EL (cell line): Measurements from ENCODE around the gene HDAC9.

Experiments used
- DNase-seq: peaks from one replicate; pipeline ENCODE4 v3.0.0-alpha.2; 2016

Gene HDAC9

DNA sequence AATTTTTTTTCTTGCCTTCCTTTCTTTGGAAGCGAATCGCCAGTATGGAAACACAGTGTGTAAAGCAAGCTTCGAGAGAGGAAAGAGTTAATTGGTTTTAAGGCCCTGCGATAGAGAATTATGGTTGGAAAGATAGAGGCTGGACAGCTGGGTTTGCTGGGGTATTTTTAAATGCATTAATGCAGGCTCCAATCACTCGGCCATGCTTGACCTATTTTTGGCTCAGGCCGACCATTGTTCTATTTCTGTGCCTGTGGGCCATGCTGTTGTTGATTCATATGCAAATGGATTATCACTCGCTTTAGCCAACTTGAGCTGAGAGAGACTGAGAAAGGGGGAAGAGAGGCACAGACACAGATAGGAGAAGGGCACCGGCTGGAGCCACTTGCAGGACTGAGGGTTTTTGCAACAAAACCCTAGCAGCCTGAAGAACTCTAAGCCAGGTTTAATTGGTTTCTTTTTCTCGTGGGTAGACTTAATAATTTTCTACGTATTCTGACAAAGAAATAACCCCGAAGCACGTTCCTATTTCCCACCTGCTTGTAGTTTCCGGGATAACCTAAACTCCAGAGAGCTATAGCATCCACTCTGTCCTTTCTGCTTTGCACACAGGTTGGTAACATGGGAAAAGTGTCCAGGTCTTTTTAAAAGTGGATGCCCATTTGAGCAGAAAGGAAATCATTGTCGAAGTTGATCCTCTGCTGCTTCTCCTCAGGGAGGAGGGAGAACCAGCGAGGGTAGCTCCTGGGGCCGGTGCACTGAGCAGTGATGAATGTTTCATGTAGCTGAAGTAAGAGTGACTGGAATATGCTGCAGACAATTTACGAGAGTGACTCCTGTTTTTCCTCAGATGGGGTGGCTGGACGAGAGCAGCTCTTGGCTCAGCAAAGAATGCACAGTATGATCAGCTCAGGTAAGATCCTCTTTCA lies at the start of gene HDAC9:
Gene HDAC9 (plus strand): TSS at position 338 of the 929 bp plus-strand sequence. CDS start 554 bp downstream, at position 892.
- peak; percentile 46 for DNase-seq

DNA sequence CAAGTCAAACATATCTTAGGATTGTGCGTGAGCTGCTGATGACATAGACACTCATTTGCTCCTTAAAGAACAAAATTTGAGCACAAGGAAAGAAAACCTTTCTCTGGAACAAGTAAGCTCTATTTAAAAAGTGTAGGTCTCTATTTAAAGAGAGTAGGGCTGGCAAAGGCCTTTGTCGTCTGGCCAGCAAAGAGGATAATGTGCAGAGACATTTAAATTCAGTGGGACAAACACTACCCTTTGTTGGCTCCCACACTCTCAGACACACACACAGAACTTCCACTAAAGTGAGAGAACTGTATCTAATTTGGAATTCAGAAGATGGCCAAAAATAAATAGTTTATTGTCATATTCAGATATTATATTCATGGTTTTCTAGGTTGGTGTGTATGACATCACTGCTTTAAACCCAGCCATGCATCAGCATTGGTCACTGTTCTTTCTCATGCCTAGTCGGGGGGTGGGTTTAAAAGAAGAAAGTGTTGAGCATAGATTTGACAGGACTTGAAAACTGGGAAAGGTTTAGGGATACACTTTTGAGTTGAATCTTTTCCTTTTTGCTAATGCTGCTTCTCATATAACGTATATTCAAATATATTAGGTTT lies 49.5 kb upstream of the HDAC9 start:
- DNase-seq: no peak

DNA sequence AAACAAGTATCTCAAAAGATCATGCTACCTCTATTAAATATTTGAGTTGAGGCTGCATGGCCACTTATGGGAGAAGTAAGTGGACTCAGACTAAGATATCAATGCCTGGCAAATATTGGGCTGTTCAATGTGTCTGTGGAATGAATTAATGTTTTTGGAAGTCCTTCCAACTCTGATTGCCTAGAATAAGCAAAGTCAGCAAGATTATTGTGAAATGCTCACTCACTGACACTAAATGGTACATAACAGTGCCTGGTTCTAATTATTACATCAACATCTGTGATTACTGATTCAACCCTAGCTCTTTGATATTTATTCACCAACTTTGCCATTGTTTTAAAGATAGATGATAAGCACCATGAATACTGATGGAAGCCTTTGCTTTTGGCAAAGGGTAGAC lies 45.5 kb upstream of the HDAC9 start:
- no peak for DNase-seq

DNA sequence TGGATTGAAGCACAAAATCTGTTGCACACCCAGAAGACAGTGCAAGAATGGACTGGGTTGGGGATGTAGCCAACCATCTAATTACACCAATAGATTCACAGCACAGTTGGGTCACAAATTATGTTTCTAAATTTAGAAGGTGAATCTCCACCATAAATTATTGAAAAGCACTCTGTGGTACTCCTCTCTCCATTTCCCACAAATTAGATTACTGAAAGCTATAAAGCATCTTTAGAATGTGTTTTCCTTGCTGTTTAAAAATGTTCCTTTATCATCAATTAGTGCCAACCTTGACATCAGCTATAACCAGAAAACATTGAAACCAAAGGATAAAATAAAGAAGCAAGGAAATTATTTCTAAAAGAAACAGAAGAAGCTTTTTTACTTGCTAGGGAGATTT lies 39.9 kb upstream of the HDAC9 start:
- no peak for DNase-seq

DNA sequence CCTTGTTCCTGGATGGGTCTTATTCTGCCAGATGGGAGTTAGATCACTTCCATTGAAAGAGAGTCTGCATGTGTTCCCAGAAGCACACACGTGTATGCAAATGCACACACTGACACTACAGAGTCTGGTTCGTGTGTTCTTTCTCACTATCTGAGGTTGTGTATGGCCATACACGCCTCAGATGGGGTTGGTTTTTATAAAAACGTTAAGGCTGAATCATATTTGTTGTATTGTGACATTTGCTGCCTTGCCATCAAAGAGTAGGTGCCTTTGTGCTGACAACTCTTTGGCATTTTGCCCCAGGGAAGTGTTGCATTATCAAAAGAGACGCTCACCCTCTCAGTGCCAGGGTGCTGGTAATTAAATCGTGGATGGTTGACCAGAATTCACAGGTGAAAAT lies 37.7 kb upstream of the HDAC9 start:
- no peak for DNase-seq

DNA sequence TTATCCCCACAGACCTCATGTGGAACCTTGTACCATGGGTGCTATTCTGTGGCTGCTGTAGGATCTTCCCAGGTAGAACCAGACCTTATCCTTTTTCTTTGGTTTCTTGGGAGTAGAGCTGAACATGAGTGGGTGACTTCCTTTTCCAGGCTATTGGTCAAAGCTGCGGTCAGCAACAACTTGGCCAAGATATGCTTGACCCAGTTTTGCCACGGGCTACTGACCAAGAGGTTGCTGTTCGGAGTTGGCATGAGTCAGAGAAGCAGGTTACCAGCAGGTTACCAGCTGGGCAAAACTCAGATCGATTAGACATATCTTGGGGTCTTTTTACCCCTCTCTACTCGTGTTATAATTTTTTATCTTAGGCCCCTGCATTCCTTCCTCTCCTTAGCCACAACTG lies 36.7 kb upstream of the HDAC9 start:
- peak; percentile 12 for DNase-seq

DNA sequence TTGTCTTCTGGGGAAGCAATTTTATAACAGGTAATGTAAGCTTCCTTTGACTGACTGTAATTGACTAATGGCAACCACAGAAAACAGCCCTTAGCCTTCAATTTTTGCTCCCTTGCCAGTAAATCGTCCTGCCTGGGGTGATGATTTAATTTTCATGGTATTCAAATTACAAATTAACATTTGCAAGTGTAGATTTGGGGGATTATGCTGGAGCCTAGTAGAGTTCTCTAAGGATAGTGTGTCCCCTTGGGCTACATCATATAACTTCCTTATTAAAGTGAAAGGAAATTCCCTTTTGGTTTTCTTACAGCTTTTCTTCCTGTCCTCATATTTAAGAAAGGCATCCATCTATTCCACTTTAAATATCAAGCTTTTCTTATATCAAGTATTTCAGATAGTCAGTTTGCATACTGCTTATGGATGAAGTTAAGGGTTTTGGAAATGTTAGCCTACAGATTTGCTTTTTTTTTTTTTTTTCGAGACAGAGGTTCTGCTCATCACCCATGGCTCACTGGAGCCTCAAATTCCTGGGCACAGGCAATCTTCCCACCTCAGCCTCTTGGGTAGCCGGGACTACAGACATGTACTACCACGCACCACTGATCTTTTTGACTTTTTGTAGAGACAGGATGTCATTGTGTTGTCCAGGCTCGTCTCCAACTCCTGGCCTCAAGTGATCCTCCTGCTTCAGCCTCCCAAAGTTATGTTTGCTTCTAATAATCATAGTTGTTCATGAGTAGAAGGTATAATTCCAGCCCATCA lies 35.9 kb upstream of the HDAC9 start:
- DNase-seq: peak; percentile 34

DNA sequence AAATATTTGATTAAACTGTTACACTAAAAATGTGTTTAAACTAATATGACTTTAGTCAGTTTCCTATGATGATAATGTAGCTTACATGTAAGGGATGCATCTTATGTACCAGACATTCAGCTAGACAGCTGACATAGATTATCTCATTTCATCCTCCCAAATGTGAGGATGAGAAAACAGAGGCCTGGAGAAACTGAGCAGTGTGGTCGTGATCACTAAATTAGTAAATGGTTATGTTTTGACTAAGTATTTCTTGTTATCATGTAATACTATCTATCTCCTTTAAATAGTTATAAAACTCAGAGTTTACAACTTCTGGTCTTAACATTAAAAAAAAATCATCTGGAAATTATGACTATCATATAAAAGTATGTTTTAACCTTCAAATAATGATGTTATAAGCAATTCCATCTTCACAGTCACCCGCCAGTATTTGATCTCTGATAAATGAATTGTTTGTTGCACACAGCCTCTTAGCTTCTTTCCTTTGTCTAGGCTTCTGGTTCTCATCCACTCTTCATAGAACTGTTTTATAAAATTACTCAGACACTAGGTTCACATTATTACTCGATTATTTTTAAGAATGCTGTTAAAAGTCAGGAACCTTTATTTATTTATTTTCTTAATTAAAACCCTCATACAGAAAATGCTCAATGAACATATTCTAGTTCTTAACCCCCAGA lies 33.6 kb upstream of the HDAC9 start:
- no peak for DNase-seq

DNA sequence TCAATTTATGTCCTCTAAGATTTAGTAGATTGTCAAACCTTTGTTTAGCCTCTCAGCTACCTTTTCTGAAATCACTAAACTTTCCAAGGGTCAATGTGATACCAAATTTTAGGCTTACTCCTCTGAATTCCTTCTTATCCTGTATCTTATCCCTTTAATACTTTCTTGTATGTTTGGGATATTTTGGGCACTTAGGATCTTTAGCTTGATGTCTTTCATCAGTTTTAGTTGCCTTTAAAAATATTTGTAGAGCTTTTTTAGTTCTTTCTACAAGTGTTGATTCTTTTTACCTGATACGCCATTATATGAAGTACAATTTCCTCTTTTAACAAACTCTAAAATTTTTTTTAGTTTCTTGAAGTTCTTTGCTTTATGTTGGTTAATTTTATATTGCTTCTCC lies 30.7 kb upstream of the HDAC9 start:
- no peak for DNase-seq

DNA sequence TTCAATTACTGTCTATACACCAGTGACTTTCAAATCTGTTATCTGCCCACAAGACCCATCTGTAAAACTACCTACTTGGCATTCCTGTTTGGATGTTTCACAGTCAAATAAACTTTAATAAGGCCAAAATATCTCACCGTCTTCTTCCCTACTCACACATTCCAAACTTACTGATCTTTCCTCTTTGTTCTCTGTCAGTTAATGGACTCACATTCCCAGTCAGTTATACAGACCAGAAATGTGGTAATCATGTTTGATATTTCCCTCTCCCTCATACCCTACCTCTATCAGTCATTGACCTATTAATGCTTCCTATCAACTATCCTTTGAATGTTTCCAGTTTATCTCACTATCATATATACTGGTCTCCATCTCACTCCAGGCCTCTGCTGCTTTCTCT lies 28.5 kb upstream of the HDAC9 start:
- no peak for DNase-seq

DNA sequence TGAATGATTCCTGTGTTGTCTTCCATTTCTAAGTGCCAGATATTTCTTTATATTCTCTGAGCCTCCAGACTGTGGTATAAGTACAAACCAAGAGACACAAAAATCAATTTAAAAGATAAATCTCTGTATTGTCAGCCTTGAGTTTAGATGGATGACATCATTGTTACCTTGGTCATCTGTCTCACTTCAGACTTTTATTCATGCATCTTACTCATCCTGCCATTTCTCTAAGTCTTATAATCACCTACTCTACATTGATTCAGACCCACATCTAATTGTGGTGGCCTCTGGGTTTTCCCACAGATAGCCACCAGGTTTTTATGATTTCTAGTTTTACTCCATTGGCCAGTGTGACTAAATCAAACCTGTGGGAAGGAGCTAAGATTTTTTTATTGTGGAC lies 26.8 kb upstream of the HDAC9 start:
- no peak for DNase-seq

DNA sequence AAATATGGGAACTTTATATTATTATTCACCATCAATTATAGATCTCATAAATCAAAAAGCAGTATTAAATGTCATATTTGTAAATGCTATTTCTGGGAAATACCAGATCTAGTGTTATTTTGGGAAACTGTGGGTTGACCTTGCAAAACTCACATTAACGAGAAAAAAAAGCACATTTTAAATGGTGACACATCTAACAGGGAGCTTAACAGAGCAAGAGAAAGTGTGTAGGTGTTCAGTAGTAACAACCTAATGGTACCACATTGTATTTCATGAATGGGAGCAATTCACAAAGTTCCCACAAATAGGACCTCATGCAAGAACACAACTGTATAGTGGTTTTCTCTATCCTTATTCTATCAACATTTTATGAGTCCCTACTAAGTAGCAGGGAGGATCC lies 26.2 kb upstream of the HDAC9 start:
- DNase-seq: no peak

DNA sequence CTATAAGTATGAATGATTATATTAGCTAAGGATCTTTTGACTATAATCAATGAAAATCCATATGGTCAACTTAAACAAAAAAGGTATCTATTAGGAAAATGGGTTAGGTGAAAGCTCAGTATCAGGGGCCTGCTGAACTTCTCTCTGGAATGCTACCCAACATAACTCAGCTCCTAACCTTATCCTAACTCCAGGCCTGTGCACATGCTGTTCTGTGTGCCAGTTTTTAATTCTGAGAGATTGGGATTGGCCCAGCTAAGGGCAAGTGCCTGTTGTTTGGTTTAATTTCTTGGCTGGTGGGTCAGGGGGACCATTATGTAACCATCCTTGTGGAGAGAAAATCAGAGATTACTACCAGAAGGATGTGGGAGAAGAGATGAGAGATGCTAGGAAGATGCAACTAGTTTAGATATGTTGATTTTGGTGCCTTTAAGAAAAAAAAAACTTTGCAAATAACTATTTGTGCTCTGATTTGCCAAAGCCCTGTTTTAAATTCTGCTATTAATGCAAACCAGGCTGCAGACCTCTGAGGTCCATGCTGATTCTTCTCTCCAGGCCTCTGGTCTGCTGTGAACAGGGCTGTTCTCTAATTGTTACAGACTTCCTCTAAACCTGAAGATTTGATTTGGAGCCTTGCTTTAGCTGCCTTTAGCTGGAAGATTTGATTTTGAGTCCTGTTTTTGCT lies 23.9 kb upstream of the HDAC9 start:
- no peak for DNase-seq

DNA sequence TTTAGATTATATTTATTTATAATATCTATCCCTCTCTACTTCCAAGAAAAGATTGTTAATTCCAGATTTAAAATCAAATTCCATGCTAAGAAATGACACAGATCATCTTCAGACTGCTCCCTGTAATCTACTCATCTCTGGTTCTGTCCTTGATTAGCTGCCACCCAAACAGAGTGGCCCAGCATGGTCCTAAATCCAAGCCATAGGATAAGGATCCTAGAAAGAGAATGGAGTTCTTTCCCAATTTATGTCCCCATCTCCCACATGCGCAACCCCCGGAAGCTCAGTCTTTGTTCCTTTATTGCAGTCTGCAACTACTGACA lies 23.4 kb upstream of the HDAC9 start:
- DNase-seq: no peak

DNA sequence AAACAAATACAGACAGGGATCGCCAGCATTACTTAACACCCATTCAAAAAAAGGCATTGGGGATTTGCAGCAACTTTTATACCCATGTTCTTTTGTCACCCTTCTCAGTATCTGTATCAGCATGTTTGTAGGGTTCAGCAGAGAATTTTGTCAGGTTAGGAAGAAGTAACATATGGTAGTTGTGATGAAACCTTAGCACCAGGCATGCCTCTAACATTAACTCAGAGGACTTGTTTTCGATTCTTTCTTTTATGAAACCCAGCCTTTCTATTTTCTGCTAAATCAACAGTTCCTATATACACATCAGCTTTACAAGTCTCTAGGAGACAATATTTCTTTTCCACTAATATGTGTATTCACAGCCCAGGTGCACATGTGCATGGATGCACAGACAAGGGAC lies 22.4 kb upstream of the HDAC9 start:
- DNase-seq: no peak

DNA sequence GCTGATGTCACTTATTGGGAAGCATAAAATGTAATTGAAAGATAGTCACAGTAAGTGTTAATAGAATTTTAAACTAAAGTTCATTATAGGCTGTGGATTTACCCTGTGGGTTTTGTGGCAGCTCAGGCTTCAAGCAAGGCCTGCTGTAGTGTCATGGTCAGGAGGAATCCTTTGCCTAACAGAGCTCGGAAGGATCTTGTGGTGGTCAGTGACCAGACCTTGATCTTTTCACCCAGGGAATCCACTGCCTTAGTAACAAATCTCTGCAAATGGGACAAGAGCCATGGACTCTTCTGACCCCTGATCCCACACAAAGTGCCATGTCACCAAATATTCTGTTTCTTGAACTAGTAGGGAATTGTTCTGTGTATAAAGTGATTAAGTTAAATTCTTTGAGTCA lies 20.6 kb upstream of the HDAC9 start:
- no peak for DNase-seq

DNA sequence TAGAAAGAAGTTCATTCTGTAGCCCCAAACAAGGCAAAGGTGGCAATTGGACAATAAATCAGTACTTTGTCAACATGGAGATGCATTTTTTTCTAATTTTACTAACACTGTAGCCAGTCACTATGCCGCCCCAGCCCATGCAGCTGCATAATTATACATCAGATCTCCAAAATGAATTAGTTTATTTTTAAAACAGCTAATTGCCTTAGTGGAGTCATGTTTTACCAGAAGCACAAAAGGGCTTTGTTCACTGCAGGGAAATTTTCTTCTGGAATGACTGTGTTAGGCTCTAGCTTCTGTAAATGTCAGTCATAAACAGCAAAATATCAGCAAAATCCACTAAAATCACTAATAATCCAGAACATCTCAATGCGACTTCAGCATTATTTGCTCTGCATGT lies 20.1 kb upstream of the HDAC9 start:
- DNase-seq: no peak

DNA sequence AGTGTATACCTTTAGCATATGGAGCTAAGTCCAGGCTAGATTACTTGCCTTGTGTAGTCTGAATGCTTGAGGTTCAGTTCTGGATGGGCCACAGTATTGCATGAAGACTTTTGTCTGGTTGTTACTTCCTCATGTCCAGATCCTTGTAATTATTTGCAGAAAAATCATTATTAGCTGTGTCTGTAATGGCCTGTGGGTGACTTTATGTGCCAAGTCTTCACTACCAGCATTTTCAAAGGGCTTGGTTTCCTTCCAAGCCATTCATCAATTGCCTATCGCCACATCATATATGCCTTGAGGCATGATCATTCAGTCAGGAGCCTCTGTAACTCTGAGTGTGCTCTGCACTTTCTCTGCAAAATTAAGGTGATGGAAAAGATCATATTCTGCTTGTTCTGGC lies 13.8 kb upstream of the HDAC9 start:
- no peak for DNase-seq

DNA sequence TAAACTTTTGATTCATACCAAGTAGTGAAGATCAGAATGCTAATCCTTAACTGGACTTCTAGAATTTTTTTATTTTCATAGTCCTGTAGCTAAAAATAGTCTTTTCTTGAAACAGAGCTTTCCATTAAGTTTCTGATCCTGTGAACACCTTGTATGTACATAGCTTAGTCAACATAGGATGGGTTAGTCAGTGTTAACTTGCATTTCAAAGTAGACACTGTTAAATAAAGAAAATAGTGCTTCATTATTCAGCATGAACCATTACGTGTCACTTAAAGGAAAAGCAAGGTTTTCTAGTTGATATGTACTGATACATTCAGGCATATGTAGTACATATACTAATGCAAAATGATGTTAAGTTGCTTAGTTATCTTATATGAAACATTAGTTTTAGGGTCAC lies 7.5 kb upstream of the HDAC9 start:
- no peak for DNase-seq

DNA sequence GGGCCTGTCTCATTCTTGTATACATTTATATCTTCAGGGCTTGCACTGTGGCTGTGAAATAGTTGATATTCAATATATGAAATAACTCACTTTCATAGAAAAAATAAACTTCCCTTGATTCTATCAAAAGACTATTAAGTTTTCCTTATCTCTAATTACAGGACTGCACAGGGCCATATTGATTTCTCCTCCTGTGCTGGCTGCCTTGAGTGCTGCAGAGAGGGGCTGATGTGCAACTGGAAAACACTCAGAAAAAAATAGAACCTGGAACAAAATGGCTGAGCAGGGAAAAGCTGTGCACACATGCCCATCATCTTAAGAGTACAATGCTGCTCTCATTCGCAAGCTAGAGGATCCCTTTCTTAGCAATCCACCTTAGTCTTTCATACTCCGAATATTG lies 5.9 kb upstream of the HDAC9 start:
- no peak for DNase-seq

DNA sequence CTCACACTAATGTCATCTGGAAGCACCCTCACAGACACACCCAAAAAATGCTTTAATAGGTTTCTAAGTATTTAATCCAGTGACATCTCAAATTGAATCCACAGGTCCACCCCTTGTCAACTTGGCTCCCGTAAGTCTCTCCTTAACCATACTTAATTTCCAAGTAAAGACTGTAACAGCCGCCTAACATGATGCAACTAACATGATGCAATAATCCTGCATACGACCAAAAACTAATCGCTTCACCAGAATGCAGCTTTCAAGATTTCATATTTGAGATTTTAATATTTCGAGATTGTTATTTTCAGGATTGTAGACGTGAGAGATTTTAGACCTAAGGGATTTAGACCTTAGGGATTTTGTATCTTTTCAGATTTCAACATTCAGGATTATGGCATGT lies 3.7 kb upstream of the HDAC9 start:
- DNase-seq: no peak

DNA sequence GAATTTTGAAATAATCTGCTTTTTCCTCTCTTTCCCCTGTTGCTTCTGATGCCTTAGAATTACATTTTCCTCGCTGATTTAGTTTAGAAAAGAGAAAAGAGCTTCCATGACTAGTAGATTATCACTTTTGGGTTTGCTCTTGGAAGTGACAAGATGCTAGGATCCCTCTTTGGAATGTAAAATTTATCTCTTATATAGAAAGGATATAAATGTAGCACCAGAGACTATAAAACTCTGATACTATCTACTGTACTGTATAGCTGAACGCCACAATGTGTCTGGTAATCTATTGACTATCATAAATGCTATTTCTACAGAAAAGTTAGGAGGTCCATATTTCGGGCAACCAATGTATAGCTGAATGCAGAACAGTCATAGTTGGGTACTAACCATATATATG lies 1.1 kb upstream of the HDAC9 start:
- no peak for DNase-seq
